ENCODE measurements around the gene NIM1K. TPM values are rescaled to one million over a fixed set of nuclear protein-coding genes. Genes with fewer than 3 reads are reported as not detected.
A peak's percentile ranks its signal among the peaks of the same experiment; 100 is the strongest.

NIM1K gene
- total and polyA plus RNA-seq, 10 of the 15 experiments (the other 5 are each of a cell fraction or from before 2014, with no cell fraction given), result 0.27 to 1.7 (median 0.66) TPM

DNA sequence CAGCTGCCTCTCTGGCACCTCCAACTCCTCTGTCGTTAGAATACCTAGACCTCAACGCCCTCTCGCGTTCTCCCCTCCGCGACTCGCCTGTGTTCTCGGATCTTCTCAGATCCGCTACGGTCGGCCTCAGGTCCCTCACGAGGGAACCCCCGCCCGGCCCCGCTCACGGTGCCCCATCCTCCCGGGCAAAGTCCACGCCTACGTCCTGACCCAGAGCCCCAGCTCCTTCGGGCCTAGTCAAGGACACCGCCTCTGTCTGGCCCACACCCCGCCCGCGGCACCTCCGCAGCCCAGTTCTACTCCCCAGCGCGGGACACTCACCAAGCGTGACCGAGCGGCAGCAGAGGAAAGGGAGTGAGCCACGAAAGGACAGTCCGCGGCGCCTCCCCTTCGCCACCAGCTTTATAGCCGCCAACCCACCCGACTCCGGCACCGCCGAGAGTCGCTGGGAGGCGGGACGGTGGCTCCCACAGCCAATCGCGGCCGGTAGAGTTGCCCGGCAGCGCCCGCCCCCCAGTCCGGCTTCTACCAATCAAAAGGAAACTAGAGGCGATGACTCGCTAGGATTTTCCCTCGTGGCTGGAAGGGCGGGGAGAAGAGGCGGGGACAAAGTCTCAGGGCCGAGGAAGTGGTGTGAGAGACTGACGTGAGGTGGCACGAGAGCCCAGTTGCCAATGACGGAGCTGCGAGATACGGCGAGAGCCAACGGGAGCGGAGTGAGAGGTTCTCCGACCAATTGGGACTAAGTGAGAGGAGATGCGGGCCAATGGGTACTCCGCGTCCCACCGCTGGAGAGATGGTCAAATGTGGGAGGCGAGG is 121.2 kb downstream of the NIM1K start, which contains the start of gene HMGCS1 (continued):
- TF ChIP-seq IRF4 (IDR thresholded peaks at IDR 0.05; ENCODE audit: low read depth, low read length) (0 out of 2 replicates have a peak, but pooled peaks have one; percentile 24), PAX8 (IDR thresholded peaks at IDR 0.05) (no peak), SPI1 (IDR thresholded peaks at IDR 0.05; ENCODE audit: borderline replicate concordance, insufficient read depth, low read depth, low read length) (peak; percentile 59; the same call in 1 of the 2 replicates), EZH2 (IDR thresholded peaks at IDR 0.05; ENCODE audit: borderline replicate concordance, control insufficient read depth, low read depth, low read length) (no peak), PAX5 (IDR thresholded peaks at IDR 0.05; ENCODE audit: borderline replicate concordance, low read depth, low read length) (peak; percentile 96), IKZF2 (IDR thresholded peaks at IDR 0.05) (no peak; a peak in 1 of 4 replicates), BMI1 (IDR thresholded peaks at IDR 0.05; ENCODE audit: borderline replicate concordance) (no peak)
- TF ChIP-seq, protein P1, sequence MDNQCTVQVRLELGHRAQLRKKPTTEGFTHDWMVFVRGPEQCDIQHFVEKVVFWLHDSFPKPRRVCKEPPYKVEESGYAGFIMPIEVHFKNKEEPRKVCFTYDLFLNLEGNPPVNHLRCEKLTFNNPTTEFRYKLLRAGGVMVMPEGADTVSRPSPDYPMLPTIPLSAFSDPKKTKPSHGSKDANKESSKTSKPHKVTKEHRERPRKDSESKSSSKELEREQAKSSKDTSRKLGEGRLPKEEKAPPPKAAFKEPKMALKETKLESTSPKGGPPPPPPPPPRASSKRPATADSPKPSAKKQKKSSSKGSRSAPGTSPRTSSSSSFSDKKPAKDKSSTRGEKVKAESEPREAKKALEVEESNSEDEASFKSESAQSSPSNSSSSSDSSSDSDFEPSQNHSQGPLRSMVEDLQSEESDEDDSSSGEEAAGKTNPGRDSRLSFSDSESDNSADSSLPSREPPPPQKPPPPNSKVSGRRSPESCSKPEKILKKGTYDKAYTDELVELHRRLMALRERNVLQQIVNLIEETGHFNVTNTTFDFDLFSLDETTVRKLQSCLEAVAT (IDR thresholded peaks at IDR 0.05), result peak; percentile 84; the same call in 1 of the 2 replicates
- TF ChIP-seq, protein P2, sequence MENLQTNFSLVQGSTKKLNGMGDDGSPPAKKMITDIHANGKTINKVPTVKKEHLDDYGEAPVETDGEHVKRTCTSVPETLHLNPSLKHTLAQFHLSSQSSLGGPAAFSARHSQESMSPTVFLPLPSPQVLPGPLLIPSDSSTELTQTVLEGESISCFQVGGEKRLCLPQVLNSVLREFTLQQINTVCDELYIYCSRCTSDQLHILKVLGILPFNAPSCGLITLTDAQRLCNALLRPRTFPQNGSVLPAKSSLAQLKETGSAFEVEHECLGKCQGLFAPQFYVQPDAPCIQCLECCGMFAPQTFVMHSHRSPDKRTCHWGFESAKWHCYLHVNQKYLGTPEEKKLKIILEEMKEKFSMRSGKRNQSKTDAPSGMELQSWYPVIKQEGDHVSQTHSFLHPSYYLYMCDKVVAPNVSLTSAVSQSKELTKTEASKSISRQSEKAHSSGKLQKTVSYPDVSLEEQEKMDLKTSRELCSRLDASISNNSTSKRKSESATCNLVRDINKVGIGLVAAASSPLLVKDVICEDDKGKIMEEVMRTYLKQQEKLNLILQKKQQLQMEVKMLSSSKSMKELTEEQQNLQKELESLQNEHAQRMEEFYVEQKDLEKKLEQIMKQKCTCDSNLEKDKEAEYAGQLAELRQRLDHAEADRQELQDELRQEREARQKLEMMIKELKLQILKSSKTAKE (IDR thresholded peaks at IDR 0.05; ENCODE audit: low read depth, poor library complexity, severe bottlenecking), result peak; percentile 67
- TF ChIP-seq, protein P3, sequence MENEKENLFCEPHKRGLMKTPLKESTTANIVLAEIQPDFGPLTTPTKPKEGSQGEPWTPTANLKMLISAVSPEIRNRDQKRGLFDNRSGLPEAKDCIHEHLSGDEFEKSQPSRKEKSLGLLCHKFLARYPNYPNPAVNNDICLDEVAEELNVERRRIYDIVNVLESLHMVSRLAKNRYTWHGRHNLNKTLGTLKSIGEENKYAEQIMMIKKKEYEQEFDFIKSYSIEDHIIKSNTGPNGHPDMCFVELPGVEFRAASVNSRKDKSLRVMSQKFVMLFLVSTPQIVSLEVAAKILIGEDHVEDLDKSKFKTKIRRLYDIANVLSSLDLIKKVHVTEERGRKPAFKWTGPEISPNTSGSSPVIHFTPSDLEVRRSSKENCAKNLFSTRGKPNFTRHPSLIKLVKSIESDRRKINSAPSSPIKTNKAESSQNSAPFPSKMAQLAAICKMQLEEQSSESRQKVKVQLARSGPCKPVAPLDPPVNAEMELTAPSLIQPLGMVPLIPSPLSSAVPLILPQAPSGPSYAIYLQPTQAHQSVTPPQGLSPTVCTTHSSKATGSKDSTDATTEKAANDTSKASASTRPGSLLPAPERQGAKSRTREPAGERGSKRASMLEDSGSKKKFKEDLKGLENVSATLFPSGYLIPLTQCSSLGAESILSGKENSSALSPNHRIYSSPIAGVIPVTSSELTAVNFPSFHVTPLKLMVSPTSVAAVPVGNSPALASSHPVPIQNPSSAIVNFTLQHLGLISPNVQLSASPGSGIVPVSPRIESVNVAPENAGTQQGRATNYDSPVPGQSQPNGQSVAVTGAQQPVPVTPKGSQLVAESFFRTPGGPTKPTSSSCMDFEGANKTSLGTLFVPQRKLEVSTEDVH (IDR thresholded peaks at IDR 0.05; ENCODE audit: low read depth, partially characterized antibody), result peak; percentile 4
- TF ChIP-seq, protein P4, sequence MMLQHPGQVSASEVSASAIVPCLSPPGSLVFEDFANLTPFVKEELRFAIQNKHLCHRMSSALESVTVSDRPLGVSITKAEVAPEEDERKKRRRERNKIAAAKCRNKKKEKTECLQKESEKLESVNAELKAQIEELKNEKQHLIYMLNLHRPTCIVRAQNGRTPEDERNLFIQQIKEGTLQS (IDR thresholded peaks at IDR 0.05; ENCODE audit: borderline replicate concordance, extremely low read depth, low read depth, low read length), result no peak
